ENCODE measurements around the gene AEBP2.

GRCh38 chr12:19542606-19543005 lies 103.3 kb downstream of the AEBP2 start:
- no peak for TF ChIP-seq FOXM1 (IDR thresholded peaks at IDR 0.05; ENCODE audit: borderline replicate concordance, low read depth)
- TF ChIP-seq TEAD4 (IDR thresholded peaks at IDR 0.05), result no peak
- TF ChIP-seq EP300 (IDR thresholded peaks at IDR 0.05; ENCODE audit: borderline replicate concordance), result no peak
- TF ChIP-seq TAF1 (IDR thresholded peaks at IDR 0.05; ENCODE audit: low read depth), result no peak
- no peak for TF ChIP-seq EGR1 (IDR thresholded peaks at IDR 0.05)
- TF ChIP-seq CREB1 (IDR thresholded peaks at IDR 0.05; ENCODE audit: low read depth), result no peak
